Measurements from ENCODE around the gene NKAIN2.

GRCh38 chr6:124694139-124694705, 890.6 kb downstream of the NKAIN2 start:
- no peak for TF ChIP-seq EZH2 (IDR thresholded peaks at IDR 0.05; ENCODE audit: borderline replicate concordance, low read depth, low read length, poor library complexity, severe bottlenecking)
- TF ChIP-seq CTCF (conservative IDR thresholded peaks at IDR 0.05; ENCODE audit: low read depth, low read length) = no peak
